SK-N-SH (cell line): ENCODE data around the gene TLL2. TPM values are rescaled to one million over a fixed set of nuclear protein-coding genes. Genes with fewer than 3 reads are reported as not detected.

Experiments used
- CTCF ChIA-PET: fragments of 300-600, 350-600 bp; formaldehyde crosslinking; extraction: SDS; loops from one replicate; lab custom pipeline; 2021; lab: Yijun Ruan, JAX
- POLR2A ChIA-PET: fragments of 350-600 bp; sonication (Branson Sonifier 250); formaldehyde crosslinking; extraction: SDS; loops from one replicate; lab custom pipeline; 2020; ENCODE audit warnings: antibody characterized with exemption, inconsistent platforms; lab: Yijun Ruan, JAX
- DNase-seq: peaks from one replicate; pipeline ENCODE4 v3.0.0; 2012
- H2AFZ ChIP-seq: fragments of 200-600 bp; sonication (generic); 2 replicates; pipeline ENCODE4 v1.8.1; 2016; ENCODE audit warnings: antibody characterized with exemption, mild to moderate bottlenecking, low read depth
- H3F3A ChIP-seq: fragments of 200-600 bp; sonication (generic); replicated peaks from 2 replicates; pipeline ENCODE3; 2016; ENCODE audit warnings: antibody characterized with exemption, mild to moderate bottlenecking; ENCODE audit not compliant: insufficient read depth
- H3K27ac ChIP-seq, 2 experiments: fragments of 200-500 bp in 1 of 2; fragments of 200-600 bp in 1 of 2; sonication (Bioruptor generic) in 1 of 2; sonication (generic), shearing (Covaris generic) in 1 of 2; 2 replicates each; pipeline versions ENCODE4 v1.5.1 to v1.6.1; 2014 to 2016; ENCODE audit warnings: low read depth in 2 of 2, inconsistent platforms in 1 of 2, low read length in 1 of 2, mild to moderate bottlenecking in 1 of 2, mixed read lengths in 1 of 2
- H3K27me3 ChIP-seq: fragments of 200-600 bp; sonication (generic), shearing (Covaris generic); 2 replicates; pipeline ENCODE4 v1.6.1; 2016; ENCODE audit warnings: mixed run types; ENCODE audit not compliant: insufficient read depth
- H3K36me3 ChIP-seq, 2 experiments: fragments of 200-500 bp in 1 of 2; fragments of 200-600 bp in 1 of 2; sonication (Bioruptor generic) in 1 of 2; sonication (generic) in 1 of 2; replicated peaks in 1 of 2; 2 replicates each; pipeline versions ENCODE3 to v1.5.1; 2014 to 2016; ENCODE audit warnings: low read length in 1 of 2, mild to moderate bottlenecking in 1 of 2; ENCODE audit not compliant: insufficient read depth in 2 of 2, control insufficient read depth in 1 of 2
- H3K4me1 ChIP-seq, 2 experiments: fragments of 200-500 bp in 1 of 2; fragments of 200-600 bp in 1 of 2; sonication (Bioruptor generic) in 1 of 2; sonication (generic), shearing (Covaris generic) in 1 of 2; 2 replicates each; pipeline versions ENCODE4 v1.5.1 to v1.6.1; 2014 to 2016; ENCODE audit warnings: low read depth in 1 of 2, low read length in 1 of 2, mixed run types in 1 of 2; ENCODE audit not compliant: insufficient read depth in 2 of 2, control insufficient read depth in 1 of 2
- H3K4me2 ChIP-seq: fragments of 200-600 bp; sonication (generic), shearing (Covaris generic); 2 replicates; pipeline ENCODE4 v1.6.1; 2017; ENCODE audit warnings: mixed run types
- H3K4me3 ChIP-seq, 2 experiments: fragments of 200-500 bp in 1 of 2; fragments of 200-600 bp in 1 of 2; sonication (Bioruptor generic) in 1 of 2; sonication (generic), shearing (Covaris generic) in 1 of 2; 2 replicates each; pipeline versions ENCODE4 v1.5.1 to v1.8.1; 2014 to 2016; ENCODE audit warnings: low read depth in 2 of 2, inconsistent platforms in 1 of 2, low read length in 1 of 2, mild to moderate bottlenecking in 1 of 2, mixed read lengths in 1 of 2, moderate library complexity in 1 of 2
- H3K79me2 ChIP-seq: fragments of 200-600 bp; sonication (generic); 2 replicates; pipeline ENCODE4 v1.8.1; 2017; ENCODE audit warnings: mild to moderate bottlenecking; ENCODE audit not compliant: insufficient read depth
- H3K9ac ChIP-seq: fragments of 200-600 bp; sonication (generic); 2 replicates; pipeline ENCODE4 v1.6.1; 2017; ENCODE audit warnings: mixed run types
- H3K9me2 ChIP-seq: fragments of 200-600 bp; sonication (generic); 2 replicates; pipeline ENCODE4 v1.6.1; 2017; ENCODE audit warnings: mixed run types
- H3K9me3 ChIP-seq: fragments of 200-600 bp; sonication (generic); 2 replicates; pipeline ENCODE4 v1.6.1; 2017; ENCODE audit warnings: mixed run types, mild to moderate bottlenecking, moderate library complexity
- H4K20me1 ChIP-seq: fragments of 200-600 bp; sonication (generic); 2 replicates; pipeline ENCODE4 v1.6.1; 2017; ENCODE audit warnings: mild to moderate bottlenecking, mixed run types; ENCODE audit not compliant: insufficient read depth
- CHD2 ChIP-seq: fragments of 150-350 bp; IDR thresholded peaks from 2 replicates; pipeline ENCODE4 v1.6.1; 2018; ENCODE audit warnings: low read length; ENCODE audit not compliant: partially characterized antibody
- EZH2phosphoT487 ChIP-seq: fragments of 200-600 bp; sonication (generic); IDR thresholded peaks from 2 replicates; pipeline ENCODE4 v1.6.1; 2017; ENCODE audit warnings: low read depth, mixed run types, mild to moderate bottlenecking, antibody characterized with exemption, moderate library complexity, borderline replicate concordance
- FOXJ3 ChIP-seq: sonication (generic); formaldehyde crosslinking; IDR thresholded peaks from 2 replicates; pipeline ENCODE4 v1.5.1; 2020; ENCODE audit warnings: mild to moderate bottlenecking, missing genetic modification reagents
- GABPA ChIP-seq: IDR thresholded peaks from 2 replicates; pipeline ENCODE4 v1.4.0; 2012; ENCODE audit warnings: low read depth, mild to moderate bottlenecking
- JUND ChIP-seq: IDR thresholded peaks from 2 replicates; pipeline ENCODE4 v1.4.0; 2012
- MAX ChIP-seq: IDR thresholded peaks from 2 replicates; pipeline ENCODE4 v1.4.0; 2012; ENCODE audit warnings: low read depth
- MXI1 ChIP-seq: IDR thresholded peaks from 2 replicates; pipeline ENCODE4 v1.6.1; 2012; ENCODE audit warnings: mild to moderate bottlenecking, low read depth, low read length, improper control_type of control experiment
- POLR2AphosphoS5 ChIP-seq: IDR thresholded peaks from 2 replicates; pipeline ENCODE4 v1.6.1; 2012; ENCODE audit warnings: low read depth, low read length
- RAD21 ChIP-seq: IDR thresholded peaks from 2 replicates; pipeline ENCODE4 v1.6.1; 2012; ENCODE audit warnings: mild to moderate bottlenecking, low read length
- SIN3A ChIP-seq: IDR thresholded peaks from 2 replicates; pipeline ENCODE4 v1.6.1; 2012; ENCODE audit warnings: low read depth, mild to moderate bottlenecking, low read length, moderate library complexity, borderline replicate concordance
- TAF1 ChIP-seq: IDR thresholded peaks from 2 replicates; pipeline ENCODE4 v1.6.1; 2012; ENCODE audit warnings: low read depth, mild to moderate bottlenecking, low read length, moderate library complexity, borderline replicate concordance
- TEAD4 ChIP-seq: IDR thresholded peaks from 2 replicates; pipeline ENCODE4 v1.4.0; 2012; ENCODE audit warnings: mild to moderate bottlenecking, borderline replicate concordance; ENCODE audit not compliant: insufficient read depth
- USF1 ChIP-seq: IDR thresholded peaks from 2 replicates; pipeline ENCODE4 v1.4.0; 2012; ENCODE audit warnings: low read depth, borderline replicate concordance
- ZBTB33 ChIP-seq: IDR thresholded peaks from 2 replicates; pipeline ENCODE4 v1.4.0; 2012; ENCODE audit warnings: low read depth, borderline replicate concordance
- WGBS: methylation state at CpG from one replicate; pipeline ENCODE4 v1.1.6; 2017; ENCODE audit warnings: low lambda C conversion rate; 5-methylcytosine and 5-hydroxymethylcytosine counted together
- polyA plus RNA-seq, 3 experiments: library from polyadenylated mRNA; depleted of rRNA; stranded (reverse); fragments of >200 nt; gene quantifications; 2 replicates each; pipeline ENCODE4 v1.2.3, GENCODE V29; 2012

Gene TLL2
- polyA plus RNA-seq, 1 of the 3 experiments (the other 2 are of a cell fraction): 0.36 TPM

- TF ChIP-seq MAX: no peak
- no peak for TF ChIP-seq MXI1
- no peak for TF ChIP-seq TAF1
- no peak for TF ChIP-seq RAD21
- no peak for TF ChIP-seq JUND
- no peak for TF ChIP-seq EZH2phosphoT487
- TF ChIP-seq GABPA: no peak
Observed at GRCh38 chr10:96360766-96361165, 153.0 kb downstream of the TLL2 start (continued).

- no peak for TF ChIP-seq SIN3A
- TF ChIP-seq, all 33 proteins: peak for 0
- Histone ChIP-seq H3K27me3 (peaks cover 3% of the 10 kb centered on the region; the same call in 1 of the 2 replicates), H4K20me1 (no peaks in the 10 kb centered on the region), H3K9me3 (no peaks in the 10 kb centered on the region), H3K4me3 (no peak overlapping the region), H3F3A (no peaks in the 10 kb centered on the region), H3K27ac (no peak overlapping the region), H3K9ac (no peak overlapping the region), H3K36me3 (no peaks in the 10 kb centered on the region), H3K9me2 (no peaks in the 10 kb centered on the region), H3K79me2 (no peaks in the 10 kb centered on the region), H3K4me2 (no peak overlapping the region), H2AFZ (no peak overlapping the region), H3K4me1 (no peaks in the 10 kb centered on the region)
- CTCF ChIA-PET: interaction anchor here (1.2 to 4.2 kb wide), 3 partner anchors 11 to 26 kb away, joined by 3 to 32 read pairs (median 14); no protein-coding TSS in a partner anchor
- 45% methylated on average over 6 of the region's 6 CpGs for WGBS
- POLR2A ChIA-PET: no interaction called here
- no peak for DNase-seq
Observed at GRCh38 chr10:96360331-96360730, 153.4 kb downstream of the TLL2 start.

GRCh38 chr10:96359616-96360015 lies 154.1 kb downstream of the TLL2 start:
- Histone ChIP-seq H3K79me2 (no peaks in the 10 kb centered on the region), H3K9ac (no peak overlapping the region), H3K27me3 (peaks cover 4% of the 10 kb centered on the region; the same call in 1 of the 2 replicates), H2AFZ (no peak overlapping the region), H3F3A (no peaks in the 10 kb centered on the region), H3K27ac (no peak overlapping the region), H3K9me3 (no peaks in the 10 kb centered on the region), H3K4me2 (no peak overlapping the region), H3K36me3 (no peaks in the 10 kb centered on the region), H4K20me1 (no peaks in the 10 kb centered on the region), H3K4me1 (no peaks in the 10 kb centered on the region), H3K9me2 (no peaks in the 10 kb centered on the region), H3K4me3 (no peak overlapping the region)
- no peak for TF ChIP-seq MXI1
- TF ChIP-seq EZH2phosphoT487: no peak
- TF ChIP-seq CHD2: no peak
- TF ChIP-seq FOXJ3 (CRISPR knock-in tag): no peak
- no peak for TF ChIP-seq TEAD4
- no peak for TF ChIP-seq USF1
- no peak for TF ChIP-seq ZBTB33
- TF ChIP-seq RAD21: no peak
- no peak for TF ChIP-seq POLR2AphosphoS5
- WGBS: 70% methylated on average over 6 of the region's 6 CpGs
- ChIA-PET POLR2A (no interaction called here), CTCF (interaction anchor here (1.2 to 4.2 kb wide), 3 partner anchors 12 to 25 kb away, joined by 3 to 32 read pairs (median 14); no protein-coding TSS in a partner anchor)
- no peak for DNase-seq
